Activated CD8-positive, alpha-beta memory T cell treated with anti-CD3 and anti-CD28 coated beads for 48 hours (primary cell): ENCODE results near the gene FXYD4.
"Not testable (repeated sequence)": the region's sequence is repeated elsewhere in the genome, so short reads cannot be mapped to it uniquely, and the experiment has no call there.

Experiments
- DNase-seq, 3 experiments: peaks; one replicate each; pipeline ENCODE4 v3.0.0-alpha.2; 2020; ENCODE audit warnings: low read depth in 2 of 3, low spot score in 2 of 3

The FXYD4 gene

DNA sequence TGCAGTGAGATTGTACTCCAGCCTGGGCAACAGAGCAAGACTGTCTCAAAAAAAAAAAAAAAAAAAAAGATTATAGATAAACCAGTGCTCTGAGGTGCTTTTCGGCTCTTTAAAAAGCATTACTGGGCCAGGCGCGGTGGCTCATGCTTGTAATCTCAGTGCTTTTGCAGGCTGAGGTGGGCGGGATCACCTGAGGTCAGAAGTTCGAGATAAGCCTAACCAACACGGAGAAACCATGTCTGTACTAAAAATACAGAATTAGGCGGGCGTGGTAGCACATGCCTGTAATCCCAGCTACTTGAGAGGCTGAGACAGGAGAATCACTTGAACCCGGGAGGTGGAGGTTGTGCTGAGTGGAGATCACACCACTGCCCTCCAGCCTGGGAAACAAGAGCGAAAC, 44.1 kb downstream of the FXYD4 start:
- no peak for DNase-seq

GRCh38 chr10:43417950-43418768, 46.7 kb downstream of the FXYD4 start:
- DNase-seq, result peak in 1 of 3 experiments; percentile 29

DNA sequence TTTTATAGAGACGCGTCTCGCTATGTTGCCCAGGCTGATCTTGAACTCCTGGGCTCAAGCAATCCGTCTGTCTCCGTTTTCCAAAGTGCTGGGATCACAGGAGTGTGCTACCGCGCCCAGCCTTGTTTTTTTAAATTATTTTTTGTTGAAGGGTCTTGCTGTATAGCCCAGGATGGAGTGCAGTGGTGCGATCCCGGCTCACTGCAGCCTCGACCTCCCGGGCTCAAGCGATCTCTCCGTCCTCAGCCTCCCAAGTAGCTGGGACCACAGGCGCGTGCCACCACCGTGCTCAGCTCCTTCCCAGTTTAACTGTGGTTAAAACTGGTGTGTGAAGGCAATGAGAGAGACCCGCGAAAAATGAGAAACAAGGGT, 48.5 kb downstream of the FXYD4 start:
- DNase-seq, result no peak

DNA sequence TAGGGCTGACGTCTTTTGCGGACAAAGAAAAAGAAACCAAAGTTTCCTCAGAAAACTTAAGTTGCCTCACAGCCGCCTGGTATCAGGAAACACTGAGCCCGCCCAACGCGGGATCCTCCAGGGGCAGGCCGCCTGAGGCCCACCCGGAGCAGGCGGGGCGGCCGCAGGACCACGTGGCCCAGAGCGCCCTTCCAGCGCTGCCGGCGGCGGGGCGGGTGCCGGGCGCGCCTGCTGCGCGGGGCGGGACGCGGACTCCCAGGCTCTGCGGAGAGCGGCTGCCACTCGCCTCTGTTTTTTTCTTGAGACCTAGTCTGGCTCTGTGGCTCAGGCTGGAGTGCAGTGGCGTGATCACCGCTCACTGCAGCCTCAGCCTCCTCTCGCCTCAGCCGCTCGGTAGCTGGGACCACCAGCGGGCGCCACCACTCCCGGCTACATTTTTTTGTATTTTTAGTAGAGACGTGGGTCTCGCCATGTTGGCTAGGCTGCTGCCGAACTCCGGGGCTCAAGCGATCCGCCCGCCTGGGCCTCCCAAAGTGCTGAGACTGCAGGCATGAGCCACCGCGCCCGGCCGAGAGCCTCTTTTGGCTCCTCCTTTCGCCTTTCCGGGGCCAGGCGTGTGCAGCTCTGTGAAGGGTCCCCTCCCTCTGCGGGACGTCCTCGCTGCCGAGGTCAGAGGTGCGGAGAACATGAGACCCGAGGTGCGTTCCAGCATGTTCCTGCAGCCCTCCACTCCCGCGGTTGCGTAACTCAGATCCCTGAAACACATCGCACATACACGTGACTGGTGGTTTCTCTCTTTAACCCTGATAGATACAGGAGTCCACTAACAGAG, 49.1 kb downstream of the FXYD4 start:
- peak; percentile 51 to 86 (median 67) for DNase-seq

- DNase-seq, result no peak
These were observed 49.7 kb downstream of the FXYD4 start for GRCh38 chr10:43421201-43421507.

- DNase-seq, result no peak
These were observed 50.1 kb downstream of the FXYD4 start for GRCh38 chr10:43421519-43421918.

DNA sequence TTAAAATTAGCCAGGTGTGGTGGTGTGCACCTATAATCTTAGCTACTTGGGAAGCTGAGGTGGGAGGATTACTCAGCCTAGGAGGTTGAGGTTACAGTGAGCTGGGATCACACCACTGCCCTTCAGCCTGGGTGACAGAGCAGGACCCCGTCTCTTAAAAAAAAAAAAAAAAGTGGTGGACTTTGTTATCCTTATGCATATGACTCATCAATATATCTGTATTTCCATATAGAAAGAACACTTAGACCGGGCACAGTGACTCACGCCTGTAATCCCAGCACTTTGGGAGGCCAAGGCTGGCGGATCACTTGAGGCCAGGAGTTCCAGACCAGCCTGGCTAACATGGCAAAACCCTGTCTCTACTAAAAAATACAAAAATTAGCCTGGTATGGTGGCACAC, 50.5 kb downstream of the FXYD4 start:
- DNase-seq, result not testable (repeated sequence)

GRCh38 chr10:43424416-43424815, 53.0 kb downstream of the FXYD4 start:
- no peak for DNase-seq
